HEK293 (cell line): ENCODE results near the gene SGF29.
A peak's percentile ranks its signal among the peaks of the same experiment; 100 is the strongest.
"Not testable (repeated sequence)": the region's sequence is repeated elsewhere in the genome, so short reads cannot be mapped to it uniquely, and the experiment has no call there.

Experiments
- CTCF ChIA-PET: fragments of 350-600 bp; formaldehyde crosslinking; extraction: SDS; loops from one replicate; lab custom pipeline; 2021; ENCODE audit warnings: antibody characterized with exemption; lab: Yijun Ruan, JAX
- POLR2A ChIA-PET: fragments of 300-600 bp; formaldehyde crosslinking; extraction: SDS; loops from one replicate; lab custom pipeline; 2020; ENCODE audit warnings: antibody characterized with exemption, inconsistent platforms; lab: Yijun Ruan, JAX
- H3K27ac ChIP-seq: fragments of 200-500 bp; sonication (Bioruptor generic); 2 replicates; pipeline ENCODE4 v1.5.1; 2014; ENCODE audit warnings: low read depth, low read length, control low read depth, inconsistent platforms; ENCODE audit errors: extremely low read depth
- H3K36me3 ChIP-seq, 2 experiments: fragments of 200-500 bp in 1 of 2; sonication (Bioruptor generic) in 1 of 2; 1 replicate in 1 of 2; 2 replicates in 1 of 2; pipeline ENCODE4 v1.5.1; 2014 to 2017; ENCODE audit warnings: inconsistent platforms in 2 of 2, low read length in 2 of 2; ENCODE audit not compliant: control insufficient read depth in 2 of 2, insufficient read depth in 1 of 2
- H3K4me1 ChIP-seq: fragments of 200-500 bp; sonication (Bioruptor generic); 2 replicates; pipeline ENCODE4 v1.5.1; 2014; ENCODE audit warnings: mild to moderate bottlenecking, low read length, inconsistent platforms; ENCODE audit not compliant: control insufficient read depth, insufficient read depth
- H3K4me3 ChIP-seq: 2 replicates; pipeline ENCODE4 v1.5.1; 2011; ENCODE audit warnings: low read depth, mild to moderate bottlenecking, control low read depth, low read length, moderate library complexity
- H3K9me3 ChIP-seq: fragments of 200-500 bp; sonication (Bioruptor generic); 2 replicates; pipeline ENCODE4 v1.5.1; 2014; ENCODE audit warnings: low read depth, low read length, inconsistent platforms; ENCODE audit not compliant: control insufficient read depth, insufficient read depth
- EGR2 ChIP-seq: fragments of 450-650 bp; formaldehyde crosslinking; IDR thresholded peaks from 2 replicates; pipeline ENCODE4 v1.5.1; 2016; ENCODE audit warnings: low read depth, missing biosample characterization, missing genetic modification characterization
- GLIS1 ChIP-seq: fragments of 450-650 bp; formaldehyde crosslinking; IDR thresholded peaks from 2 replicates; pipeline ENCODE4 v1.5.1; 2016; ENCODE audit warnings: missing biosample characterization, missing genetic modification characterization
- SCRT2 ChIP-seq: fragments of 450-650 bp; formaldehyde crosslinking; IDR thresholded peaks from 2 replicates; pipeline ENCODE4 v1.5.1; 2016; ENCODE audit warnings: missing biosample characterization, missing genetic modification characterization
- SP2 ChIP-seq: fragments of 450-650 bp; formaldehyde crosslinking; IDR thresholded peaks from 2 replicates; pipeline ENCODE4 v1.5.1; 2016; ENCODE audit warnings: missing biosample characterization, missing genetic modification characterization
- SP3 ChIP-seq: fragments of 450-650 bp; formaldehyde crosslinking; IDR thresholded peaks from 2 replicates; pipeline ENCODE4 v1.5.1; 2016; ENCODE audit warnings: missing biosample characterization, missing genetic modification characterization
- ZBTB7A ChIP-seq: fragments of 450-650 bp; formaldehyde crosslinking; IDR thresholded peaks from 2 replicates; pipeline ENCODE4 v1.5.1; 2016; ENCODE audit warnings: low read depth, missing biosample characterization, missing genetic modification characterization
- ZFHX2 ChIP-seq: fragments of 450-650 bp; formaldehyde crosslinking; conservative IDR thresholded peaks from 2 replicates; pipeline ENCODE4 v1.5.1; 2016; ENCODE audit warnings: missing biosample characterization, missing genetic modification characterization
- ZNF214 ChIP-seq: fragments of 450-650 bp; formaldehyde crosslinking; IDR thresholded peaks from 2 replicates; pipeline ENCODE4 v1.5.1; 2017; ENCODE audit warnings: missing biosample characterization, mild to moderate bottlenecking, missing genetic modification characterization, borderline replicate concordance
- ZNF239 ChIP-seq: fragments of 450-650 bp; formaldehyde crosslinking; IDR thresholded peaks from 2 replicates; pipeline ENCODE4 v1.5.1; 2016; ENCODE audit warnings: missing biosample characterization, missing genetic modification characterization
- ZNF248 ChIP-seq: fragments of 450-650 bp; formaldehyde crosslinking; IDR thresholded peaks from 2 replicates; pipeline ENCODE4 v1.5.1; 2017; ENCODE audit warnings: missing biosample characterization, missing genetic modification characterization
- ZXDB ChIP-seq: fragments of 450-650 bp; formaldehyde crosslinking; IDR thresholded peaks from 2 replicates; pipeline ENCODE4 v1.5.1; 2016; ENCODE audit warnings: missing biosample characterization, missing genetic modification characterization
- TF ChIP-seq, protein P1 (sequence below): fragments of 450-650 bp; formaldehyde crosslinking; IDR thresholded peaks from 2 replicates; pipeline ENCODE4 v1.5.1; 2016; ENCODE audit warnings: missing biosample characterization, missing genetic modification characterization
- TF ChIP-seq, protein P2 (sequence below): fragments of 450-650 bp; formaldehyde crosslinking; IDR thresholded peaks from 2 replicates; pipeline ENCODE4 v1.5.1; 2016; ENCODE audit warnings: missing biosample characterization, missing genetic modification characterization
- TF ChIP-seq, protein P3 (sequence below): fragments of 450-650 bp; formaldehyde crosslinking; IDR thresholded peaks from 2 replicates; pipeline ENCODE4 v1.5.1; 2016; ENCODE audit warnings: missing biosample characterization, missing genetic modification characterization

The SGF29 gene

DNA sequence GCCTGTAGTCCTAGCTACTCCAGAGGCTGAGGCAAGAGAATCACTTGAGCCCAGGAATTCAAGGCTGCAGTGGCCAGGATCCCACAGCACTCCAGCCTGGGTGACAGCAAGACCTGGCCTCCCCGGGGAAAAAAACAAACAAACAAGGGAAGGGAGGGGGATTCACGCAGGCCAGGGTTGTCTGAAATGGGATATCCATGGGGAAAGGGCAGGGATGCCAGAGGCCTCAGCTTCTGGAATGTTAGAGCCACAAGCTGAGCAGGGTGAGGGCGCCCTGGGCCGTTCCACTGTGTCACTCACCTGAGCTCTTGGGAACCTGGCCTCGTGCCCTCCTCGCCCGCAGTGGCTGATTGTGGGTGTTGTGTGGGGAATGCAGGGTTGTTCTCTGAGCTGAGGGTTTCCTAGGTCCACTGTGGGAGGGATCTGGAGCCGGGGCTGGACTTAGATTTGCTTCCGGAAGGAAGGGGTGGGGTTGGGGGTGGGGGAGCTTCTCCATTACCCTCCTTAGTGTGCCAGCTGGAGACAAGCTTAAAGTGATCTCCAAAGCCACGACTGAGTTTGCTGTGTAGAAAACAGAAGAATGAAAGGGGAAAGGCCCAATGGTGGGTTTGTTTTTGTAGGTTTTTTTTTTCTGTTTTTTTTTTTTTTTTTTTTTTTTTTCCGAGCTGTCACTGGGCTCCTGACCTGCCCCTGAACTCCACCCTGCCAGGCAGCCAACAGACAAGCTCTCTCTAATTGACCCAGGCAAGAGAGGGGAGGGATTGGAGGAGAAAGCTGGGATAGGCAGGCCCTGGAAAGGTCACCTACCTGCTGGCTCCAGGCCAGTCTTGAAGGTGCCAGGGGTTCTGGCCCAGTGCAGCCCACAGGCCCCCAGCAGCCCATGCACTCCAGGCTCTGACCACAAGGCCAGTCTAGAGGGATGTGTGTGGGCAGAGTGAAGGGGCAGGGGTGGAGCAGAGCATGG lies 56.2 kb downstream of the SGF29 start, which contains the start of gene SULT1A1 (continued):
- TF ChIP-seq, protein P1, sequence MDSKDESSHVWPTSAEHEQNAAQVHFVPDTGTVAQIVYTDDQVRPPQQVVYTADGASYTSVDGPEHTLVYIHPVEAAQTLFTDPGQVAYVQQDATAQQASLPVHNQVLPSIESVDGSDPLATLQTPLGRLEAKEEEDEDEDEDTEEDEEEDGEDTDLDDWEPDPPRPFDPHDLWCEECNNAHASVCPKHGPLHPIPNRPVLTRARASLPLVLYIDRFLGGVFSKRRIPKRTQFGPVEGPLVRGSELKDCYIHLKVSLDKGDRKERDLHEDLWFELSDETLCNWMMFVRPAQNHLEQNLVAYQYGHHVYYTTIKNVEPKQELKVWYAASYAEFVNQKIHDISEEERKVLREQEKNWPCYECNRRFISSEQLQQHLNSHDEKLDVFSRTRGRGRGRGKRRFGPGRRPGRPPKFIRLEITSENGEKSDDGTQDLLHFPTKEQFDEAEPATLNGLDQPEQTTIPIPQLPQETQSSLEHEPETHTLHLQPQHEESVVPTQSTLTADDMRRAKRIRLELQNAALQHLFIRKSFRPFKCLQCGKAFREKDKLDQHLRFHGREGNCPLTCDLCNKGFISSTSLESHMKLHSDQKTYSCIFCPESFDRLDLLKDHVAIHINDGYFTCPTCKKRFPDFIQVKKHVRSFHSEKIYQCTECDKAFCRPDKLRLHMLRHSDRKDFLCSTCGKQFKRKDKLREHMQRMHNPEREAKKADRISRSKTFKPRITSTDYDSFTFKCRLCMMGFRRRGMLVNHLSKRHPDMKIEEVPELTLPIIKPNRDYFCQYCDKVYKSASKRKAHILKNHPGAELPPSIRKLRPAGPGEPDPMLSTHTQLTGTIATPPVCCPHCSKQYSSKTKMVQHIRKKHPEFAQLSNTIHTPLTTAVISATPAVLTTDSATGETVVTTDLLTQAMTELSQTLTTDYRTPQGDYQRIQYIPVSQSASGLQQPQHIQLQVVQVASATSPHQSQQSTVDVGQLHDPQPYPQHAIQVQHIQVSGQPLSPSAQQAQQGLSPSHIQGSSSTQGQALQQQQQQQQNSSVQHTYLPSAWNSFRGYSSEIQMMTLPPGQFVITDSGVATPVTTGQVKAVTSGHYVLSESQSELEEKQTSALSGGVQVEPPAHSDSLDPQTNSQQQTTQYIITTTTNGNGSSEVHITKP (tag by site-specific recombination): peak; percentile 61; the same call in 1 of the 2 replicates
- TF ChIP-seq ZNF214 (no peak), EGR2 (tag by site-specific recombination) (peak; percentile 58), ZNF239 (no peak), ZBTB7A (tag by site-specific recombination) (no peak), ZFHX2 (tag by site-specific recombination) (peak; percentile 55), GLIS1 (tag by site-specific recombination) (peak; percentile 89), SP3 (tag by site-specific recombination) (peak; percentile 35; the same call in 1 of the 2 replicates), SP2 (tag by site-specific recombination) (peak; percentile 59), ZXDB (tag by site-specific recombination) (peak; percentile 33; the same call in 1 of the 2 replicates)
- TF ChIP-seq, protein P2, sequence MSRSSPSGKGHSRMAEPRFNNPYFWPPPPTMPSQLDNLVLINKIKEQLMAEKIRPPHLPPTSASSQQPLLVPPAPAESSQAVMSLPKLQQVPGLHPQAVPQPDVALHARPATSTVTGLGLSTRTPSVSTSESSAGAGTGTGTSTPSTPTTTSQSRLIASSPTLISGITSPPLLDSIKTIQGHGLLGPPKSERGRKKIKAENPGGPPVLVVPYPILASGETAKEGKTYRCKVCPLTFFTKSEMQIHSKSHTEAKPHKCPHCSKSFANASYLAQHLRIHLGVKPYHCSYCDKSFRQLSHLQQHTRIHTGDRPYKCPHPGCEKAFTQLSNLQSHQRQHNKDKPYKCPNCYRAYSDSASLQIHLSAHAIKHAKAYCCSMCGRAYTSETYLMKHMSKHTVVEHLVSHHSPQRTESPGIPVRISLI: peak; percentile 89
- TF ChIP-seq, protein P3, sequence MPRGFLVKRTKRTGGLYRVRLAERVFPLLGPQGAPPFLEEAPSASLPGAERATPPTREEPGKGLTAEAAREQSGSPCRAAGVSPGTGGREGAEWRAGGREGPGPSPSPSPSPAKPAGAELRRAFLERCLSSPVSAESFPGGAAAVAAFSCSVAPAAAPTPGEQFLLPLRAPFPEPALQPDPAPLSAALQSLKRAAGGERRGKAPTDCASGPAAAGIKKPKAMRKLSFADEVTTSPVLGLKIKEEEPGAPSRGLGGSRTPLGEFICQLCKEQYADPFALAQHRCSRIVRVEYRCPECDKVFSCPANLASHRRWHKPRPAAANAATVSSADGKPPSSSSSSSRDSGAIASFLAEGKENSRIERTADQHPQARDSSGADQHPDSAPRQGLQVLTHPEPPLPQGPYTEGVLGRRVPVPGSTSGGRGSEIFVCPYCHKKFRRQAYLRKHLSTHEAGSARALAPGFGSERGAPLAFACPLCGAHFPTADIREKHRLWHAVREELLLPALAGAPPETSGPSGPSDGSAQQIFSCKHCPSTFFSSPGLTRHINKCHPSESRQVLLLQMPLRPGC: peak; percentile 12; the same call in 1 of the 2 replicates

DNA sequence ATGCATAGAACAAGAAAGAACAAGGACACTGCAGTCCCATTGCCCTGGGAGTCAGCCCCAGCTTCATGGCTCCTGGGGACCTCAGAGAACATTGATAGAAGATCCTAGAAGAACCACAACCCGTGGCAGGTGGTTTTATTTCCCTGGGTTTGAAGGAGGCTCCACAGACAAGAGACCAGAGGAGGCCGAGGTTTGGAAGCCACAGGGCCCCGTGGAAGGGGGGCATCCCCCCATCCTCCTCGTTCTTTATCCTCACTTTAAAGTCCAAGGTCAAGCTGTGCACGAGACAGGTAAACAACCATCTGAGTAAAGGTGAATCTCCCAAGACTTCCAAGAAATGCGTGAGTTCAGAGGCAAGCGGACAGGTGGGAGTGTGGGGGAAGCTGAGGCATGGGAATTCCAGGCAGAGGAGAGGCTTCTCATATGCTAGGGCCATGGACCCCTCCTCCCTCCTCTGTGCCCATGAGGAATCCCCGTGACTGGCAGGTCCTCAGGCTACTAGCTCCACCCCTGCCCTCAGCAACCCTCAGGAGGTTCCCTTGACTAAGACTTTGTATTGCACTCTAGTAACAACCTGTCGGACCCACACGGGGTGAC lies 57.0 kb downstream of the SGF29 start:
- ChIA-PET CTCF (no interaction called here), POLR2A (no interaction called here)
- H3K9me3 ChIP-seq: no peaks in the 10 kb centered on the region
- no peak overlapping the region for H3K27ac ChIP-seq
- H3K4me1 ChIP-seq: no peaks in the 10 kb centered on the region
- no peak for TF ChIP-seq ZNF248 (tag by site-specific recombination)
- peak; percentile 42; the same call in 1 of the 2 replicates for TF ChIP-seq SCRT2 (tag by site-specific recombination)
- H3K4me3 ChIP-seq: no peak overlapping the region
- H3K36me3 ChIP-seq: peaks cover 0 to 24% of the 10 kb centered on the region in 2 experiments; a peak in 2 of 3 replicates

DNA sequence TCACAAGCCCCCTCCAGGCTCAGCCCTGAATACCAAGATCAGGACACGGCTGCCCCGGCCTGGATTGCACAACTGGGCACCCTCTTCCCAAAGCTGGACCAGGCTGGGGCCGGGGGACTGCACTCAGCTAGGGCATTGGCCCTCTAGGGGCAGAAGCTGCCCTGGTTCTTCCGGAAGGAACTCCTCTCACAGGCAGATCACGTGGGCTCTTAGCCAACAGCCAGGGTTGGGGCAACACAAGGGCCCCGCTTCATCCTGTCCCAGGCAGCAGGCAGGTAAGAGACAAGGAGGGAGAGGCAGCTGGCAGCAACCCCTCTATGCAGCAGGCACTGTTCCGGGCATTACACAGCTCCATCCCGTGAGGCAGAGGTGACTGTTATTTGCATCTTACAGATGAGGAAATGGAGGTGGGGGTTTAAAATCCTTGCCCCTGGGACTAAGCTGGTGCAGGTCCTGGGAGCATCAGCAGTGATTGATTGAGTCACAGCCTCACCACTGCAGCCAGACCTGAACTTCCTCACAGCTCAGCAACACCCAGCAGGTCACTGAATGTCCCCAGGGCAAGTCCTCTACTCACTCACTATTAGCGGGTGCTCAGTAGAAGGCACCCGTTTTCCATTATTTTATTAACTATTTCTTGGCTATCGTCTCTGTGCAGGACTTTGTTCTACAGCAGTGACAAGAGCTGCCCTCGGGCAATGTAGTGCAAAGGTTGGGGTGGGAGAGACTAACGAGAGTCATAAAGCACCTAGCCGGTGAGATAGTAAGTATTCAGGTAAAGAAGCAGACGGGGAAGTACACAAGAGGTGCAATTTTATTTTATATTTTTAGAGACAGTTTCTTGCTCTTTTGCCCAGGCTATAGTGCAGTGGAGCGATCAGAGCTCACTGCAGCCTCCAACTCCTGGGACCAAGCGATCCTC lies 58.9 kb downstream of the SGF29 start:
- POLR2A ChIA-PET, H3K4me3 ChIP-seq, CTCF ChIA-PET: not testable (repeated sequence)

DNA sequence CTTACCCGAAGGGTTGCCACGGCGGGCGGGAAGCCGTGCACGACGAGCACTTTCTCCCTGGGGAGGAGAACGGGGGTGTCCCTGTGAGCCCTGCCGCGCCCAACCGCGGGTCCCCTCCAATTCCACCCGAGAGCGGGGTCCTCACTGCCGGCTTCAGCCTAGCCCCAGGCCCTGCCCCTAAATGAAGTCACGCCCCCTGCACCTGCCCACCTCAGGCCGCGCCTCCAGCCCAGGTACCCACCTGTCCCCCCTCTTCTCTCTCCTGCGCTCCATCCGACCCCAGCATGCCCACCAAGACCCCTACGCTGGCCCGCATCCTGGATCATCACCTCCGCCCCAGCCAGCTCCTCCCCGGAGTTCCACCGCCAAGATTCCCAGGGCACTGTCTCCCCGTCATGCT lies 60.2 kb downstream of the SGF29 start:
- H3K4me1 ChIP-seq, H3K9me3 ChIP-seq, CTCF ChIA-PET, H3K4me3 ChIP-seq, H3K27ac ChIP-seq, POLR2A ChIA-PET, H3K36me3 ChIP-seq: not testable (repeated sequence)

More for the DNA sequence above, 58.9 kb downstream of the SGF29 start:
- H3K9me3 ChIP-seq, H3K4me1 ChIP-seq, H3K36me3 ChIP-seq, H3K27ac ChIP-seq: not testable (repeated sequence)

DNA sequence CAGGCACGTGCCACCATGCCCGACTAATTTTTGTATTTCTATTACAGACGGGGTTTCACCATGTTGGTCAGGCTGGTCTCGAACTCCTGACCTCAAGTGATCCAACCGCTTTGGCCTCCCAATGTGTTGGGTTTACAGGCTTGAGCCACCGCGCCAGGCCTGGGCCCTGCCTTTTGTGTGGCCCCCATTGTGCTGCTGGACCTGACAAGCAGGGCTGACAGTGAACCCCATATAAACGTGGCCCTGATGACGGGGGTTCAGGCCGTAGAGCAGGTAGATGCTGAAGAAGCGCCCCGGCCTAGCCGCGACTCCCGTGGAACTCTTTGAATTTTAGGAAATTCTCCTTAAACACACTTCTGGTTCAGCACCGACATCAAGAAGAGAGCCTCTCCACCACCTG lies 60.8 kb downstream of the SGF29 start:
- H3K36me3 ChIP-seq, H3K4me3 ChIP-seq, CTCF ChIA-PET, POLR2A ChIA-PET, H3K4me1 ChIP-seq, H3K27ac ChIP-seq, H3K9me3 ChIP-seq: not testable (repeated sequence)
